Cardiac fibroblast (primary cell): ENCODE results near the gene KLHL6.
"Not testable (repeated sequence)": the region's sequence is repeated elsewhere in the genome, so short reads cannot be mapped to it uniquely, and the experiment has no call there.

Source experiments
- DNase-seq, 2 donors: peaks; one replicate each; pipeline versions ENCODE4 v3.0.0 to v3.0.0-alpha.2; 2010; ENCODE audit warnings: low read depth in 2 of 2
- H3K4me3 ChIP-seq, 2 donors: replicated peaks in 1 of 2; 1 replicate in 1 of 2; 2 replicates in 1 of 2; pipeline ENCODE4 v1.5.1; 2011; ENCODE audit warnings: low read depth in 2 of 2, low read length in 2 of 2, mild to moderate bottlenecking in 2 of 2, moderate library complexity in 1 of 2
- TF ChIP-seq, protein P1 (sequence below): IDR thresholded peaks from one replicate; pipeline ENCODE4 v1.5.1; 2011; ENCODE audit warnings: low read depth, mild to moderate bottlenecking, low read length, inconsistent platforms

The KLHL6 gene

GRCh38 chr3:183478501-183478900, 77.0 kb downstream of the KLHL6 start:
- DNase-seq = no peak
- no peak overlapping the region for H3K4me3 ChIP-seq
- TF ChIP-seq, protein P1, sequence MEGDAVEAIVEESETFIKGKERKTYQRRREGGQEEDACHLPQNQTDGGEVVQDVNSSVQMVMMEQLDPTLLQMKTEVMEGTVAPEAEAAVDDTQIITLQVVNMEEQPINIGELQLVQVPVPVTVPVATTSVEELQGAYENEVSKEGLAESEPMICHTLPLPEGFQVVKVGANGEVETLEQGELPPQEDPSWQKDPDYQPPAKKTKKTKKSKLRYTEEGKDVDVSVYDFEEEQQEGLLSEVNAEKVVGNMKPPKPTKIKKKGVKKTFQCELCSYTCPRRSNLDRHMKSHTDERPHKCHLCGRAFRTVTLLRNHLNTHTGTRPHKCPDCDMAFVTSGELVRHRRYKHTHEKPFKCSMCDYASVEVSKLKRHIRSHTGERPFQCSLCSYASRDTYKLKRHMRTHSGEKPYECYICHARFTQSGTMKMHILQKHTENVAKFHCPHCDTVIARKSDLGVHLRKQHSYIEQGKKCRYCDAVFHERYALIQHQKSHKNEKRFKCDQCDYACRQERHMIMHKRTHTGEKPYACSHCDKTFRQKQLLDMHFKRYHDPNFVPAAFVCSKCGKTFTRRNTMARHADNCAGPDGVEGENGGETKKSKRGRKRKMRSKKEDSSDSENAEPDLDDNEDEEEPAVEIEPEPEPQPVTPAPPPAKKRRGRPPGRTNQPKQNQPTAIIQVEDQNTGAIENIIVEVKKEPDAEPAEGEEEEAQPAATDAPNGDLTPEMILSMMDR = no peak

DNA sequence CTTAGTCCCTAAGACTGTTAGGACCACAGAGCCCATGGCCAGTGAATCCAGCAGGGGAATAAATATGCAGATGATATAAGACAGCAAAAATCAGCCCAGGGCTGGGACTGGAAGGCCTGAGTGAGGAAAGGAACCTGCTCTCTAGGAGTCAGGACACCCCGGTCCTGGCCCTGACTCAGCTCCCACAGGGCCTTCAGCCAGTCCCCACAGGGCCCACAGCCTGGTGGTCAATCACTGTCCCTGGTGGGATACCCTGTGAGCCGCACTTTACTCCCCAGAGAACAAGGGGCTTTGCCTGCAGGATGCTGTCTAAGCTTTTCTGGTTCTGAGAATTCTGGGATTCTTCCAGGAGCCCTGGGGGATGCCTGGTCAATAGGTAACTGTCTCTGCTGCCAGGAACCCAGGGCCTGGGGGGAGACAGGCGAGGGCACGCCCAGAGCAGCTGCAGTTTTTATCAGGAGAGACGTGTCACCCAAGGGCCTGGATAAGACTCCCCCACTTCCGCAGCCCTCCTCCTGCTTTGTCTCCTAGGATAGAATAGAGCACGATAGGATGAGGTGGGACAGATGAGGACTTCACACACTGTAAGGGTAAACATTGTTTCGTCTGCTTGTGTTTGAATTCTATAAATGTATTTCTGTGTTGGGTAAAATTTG, 77.6 kb downstream of the KLHL6 start:
- H3K4me3 ChIP-seq = no peak overlapping the region
- DNase-seq = no peak
- TF ChIP-seq, protein P1 = no peak

- not testable (repeated sequence) for H3K4me3 ChIP-seq, DNase-seq
These were observed 79.7 kb downstream of the KLHL6 start for GRCh38 chr3:183475764-183476162.

DNA sequence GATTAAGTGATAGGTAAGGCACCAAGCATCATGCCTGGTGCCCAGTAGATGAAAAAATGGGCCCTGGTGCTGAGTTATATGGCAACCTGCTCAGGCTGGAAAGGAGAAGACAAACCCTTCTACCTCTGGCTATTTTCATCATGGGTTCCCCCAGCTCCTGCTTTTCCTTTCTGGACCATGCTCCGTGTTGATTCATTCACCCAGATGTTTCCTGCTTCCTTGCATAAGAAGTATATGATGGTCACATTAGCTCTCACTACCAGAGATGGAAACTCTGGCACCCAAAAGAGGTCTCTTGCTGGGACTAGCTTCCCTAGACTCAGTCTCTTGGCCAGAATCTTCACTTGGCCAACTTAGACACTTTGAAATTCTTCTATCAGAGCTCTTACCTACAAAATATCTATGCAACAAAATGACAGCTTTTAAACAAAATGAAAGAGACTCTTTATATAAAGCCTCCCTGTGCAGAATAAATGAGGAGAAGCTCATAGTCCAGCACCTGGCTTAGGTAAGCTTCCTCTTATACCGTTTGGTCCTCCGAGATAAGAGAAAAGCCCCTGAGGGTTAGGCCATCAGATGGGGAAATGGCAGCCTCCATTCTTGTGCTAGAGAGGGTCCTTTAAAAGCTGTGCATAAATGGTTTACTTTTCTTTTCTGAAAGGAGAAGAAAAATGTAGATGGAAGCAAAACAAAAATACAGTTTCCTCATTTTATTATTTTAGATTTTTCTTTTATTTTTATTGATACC, 80.3 kb downstream of the KLHL6 start:
- H3K4me3 ChIP-seq = no peak overlapping the region
- DNase-seq = peak; percentile 13 to 20
- TF ChIP-seq, protein P1 = no peak

DNA sequence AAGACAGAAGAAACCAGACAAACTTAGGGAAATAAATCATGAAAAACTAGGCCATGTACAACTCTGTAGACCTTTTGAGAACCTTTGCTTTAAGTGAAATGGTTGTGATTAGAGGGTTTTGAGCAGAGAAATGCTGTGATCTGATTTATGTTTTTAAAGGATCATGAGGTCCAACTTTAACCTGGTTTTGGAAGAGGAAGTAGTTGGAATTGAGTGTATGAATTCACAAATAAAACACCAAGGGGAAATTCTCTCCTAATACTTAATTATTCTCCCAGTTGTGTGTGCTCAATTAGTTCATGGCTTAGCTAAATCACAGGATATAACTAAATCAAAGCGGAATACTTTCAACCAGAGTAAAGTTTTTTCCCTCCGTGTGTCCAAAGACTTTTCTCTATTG, 81.5 kb downstream of the KLHL6 start:
- no peak overlapping the region for H3K4me3 ChIP-seq
- no peak for DNase-seq
- TF ChIP-seq, protein P1 = no peak

- TF ChIP-seq, protein P1 = no peak
- H3K4me3 ChIP-seq = no peak overlapping the region
- no peak for DNase-seq
These were observed 83.4 kb downstream of the KLHL6 start for GRCh38 chr3:183472155-183472554.

DNA sequence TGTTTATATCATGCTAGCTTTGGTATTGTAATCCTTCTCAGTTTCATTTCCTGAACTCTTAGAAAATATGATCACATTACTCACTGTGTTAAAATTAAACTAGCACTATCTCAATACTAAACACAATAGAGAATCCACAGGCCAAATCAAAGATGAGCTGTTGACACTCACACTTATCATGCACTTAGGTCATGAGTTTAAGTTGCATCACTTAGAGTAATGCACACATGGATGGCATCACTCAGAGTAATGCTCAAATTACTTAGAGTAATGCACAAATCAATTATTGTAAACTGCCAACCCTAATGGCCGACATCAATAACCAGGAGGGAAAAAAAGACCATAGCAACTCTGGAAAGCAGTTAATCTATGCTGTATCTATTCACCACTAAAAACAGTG, 87.1 kb downstream of the KLHL6 start:
- peak in 1 of 2 donors; percentile 14 for DNase-seq
- TF ChIP-seq, protein P1 = no peak
- H3K4me3 ChIP-seq = no peak overlapping the region
